Activated CD4-positive, alpha-beta T cell treated with anti-CD3 and anti-CD28 coated beads, Interleukin-2, amount 50 U/mL, for 24 hours (primary cell): Measurements from ENCODE around the gene ACTRT1.

Experiments
- DNase-seq, 2 donors: peaks; one replicate each; pipeline ENCODE4 v3.0.0-alpha.2; 2020; ENCODE audit warnings: low read depth in 1 of 2, low spot score in 1 of 2

The ACTRT1 gene

DNA sequence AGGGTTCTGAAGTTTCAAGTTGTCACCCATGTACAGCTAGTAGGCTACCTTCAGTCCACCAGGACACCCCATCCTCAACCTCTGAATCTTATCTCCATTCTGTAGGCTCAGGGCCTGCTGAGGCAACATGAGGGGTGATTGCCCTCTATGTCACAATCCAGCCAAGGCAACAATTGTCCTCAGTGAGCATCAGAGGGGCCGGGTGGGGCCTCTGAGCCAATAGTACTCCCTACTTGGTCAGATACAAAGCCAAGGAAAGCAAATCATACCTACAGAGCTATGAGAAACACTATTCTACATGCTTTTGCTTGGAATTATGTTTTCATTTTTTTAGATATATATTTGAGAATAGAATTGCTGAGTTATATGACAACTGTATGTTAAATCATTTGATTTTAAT, at the start of gene ACTRT1:
TSS of gene ACTRT1 (minus strand) at position 101 of the 400 bp plus-strand sequence. CDS start 197 bp downstream, outside the sequence.
- DNase-seq = no peak

DNA sequence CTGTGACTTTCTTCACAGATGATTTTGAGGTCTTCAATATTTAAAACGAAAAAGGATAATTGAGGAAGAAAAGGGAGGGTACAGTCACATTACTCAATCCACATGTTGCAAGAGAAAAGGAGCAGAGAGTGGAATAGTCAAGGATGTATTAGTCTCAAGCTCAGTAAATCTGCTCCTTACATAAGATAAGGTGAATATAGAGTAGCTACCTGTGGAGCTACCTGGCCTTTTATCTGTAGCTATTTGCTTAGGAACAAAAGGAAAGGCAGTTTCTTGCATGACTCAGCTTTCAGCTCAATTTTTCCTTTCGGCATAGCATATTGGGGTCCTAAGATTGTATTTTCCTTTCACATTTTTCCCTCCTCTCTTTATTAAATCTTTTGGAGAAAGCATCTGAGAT, 26.3 kb upstream of the ACTRT1 start:
- no peak for DNase-seq

DNA sequence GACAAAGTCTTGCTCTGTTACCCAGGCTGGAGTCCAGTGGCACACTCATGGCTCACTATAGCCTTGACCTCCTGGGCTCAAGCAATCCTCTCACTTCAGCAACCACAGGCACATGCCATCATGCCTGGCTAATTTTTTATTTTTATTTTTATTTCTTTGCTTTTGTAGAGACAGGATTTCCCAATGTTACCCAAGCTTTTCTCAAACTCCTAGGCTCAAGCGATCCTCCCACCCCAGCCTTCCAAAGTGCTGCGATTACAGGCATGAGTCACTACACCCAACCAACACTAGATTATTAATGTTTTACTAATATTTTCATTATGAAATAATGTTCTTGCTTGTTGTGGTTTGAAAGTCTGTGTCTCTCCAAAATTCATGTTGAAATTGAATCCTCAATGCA, 5.2 kb upstream of the ACTRT1 start:
- no peak for DNase-seq

DNA sequence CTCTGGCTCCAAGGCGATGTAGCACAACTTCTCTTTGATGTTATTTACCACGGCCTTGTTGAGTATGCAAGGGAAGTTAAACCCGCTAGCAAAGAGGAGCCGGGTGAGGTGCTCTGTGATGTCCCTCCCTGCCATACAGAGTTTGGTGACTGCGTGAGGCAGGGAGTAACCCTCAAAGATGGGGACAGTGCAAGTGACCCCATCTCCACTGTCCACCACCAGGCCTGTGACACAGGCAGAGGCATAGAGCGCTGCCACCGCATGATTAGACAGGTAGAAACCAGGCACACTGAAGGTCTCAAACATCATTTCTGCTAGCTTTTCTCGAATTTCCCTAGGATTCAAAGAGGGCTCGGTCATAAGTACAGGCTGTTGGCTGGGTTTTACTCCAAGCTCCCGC, 677 bp downstream of the ACTRT1 start:
- DNase-seq = no peak

DNA sequence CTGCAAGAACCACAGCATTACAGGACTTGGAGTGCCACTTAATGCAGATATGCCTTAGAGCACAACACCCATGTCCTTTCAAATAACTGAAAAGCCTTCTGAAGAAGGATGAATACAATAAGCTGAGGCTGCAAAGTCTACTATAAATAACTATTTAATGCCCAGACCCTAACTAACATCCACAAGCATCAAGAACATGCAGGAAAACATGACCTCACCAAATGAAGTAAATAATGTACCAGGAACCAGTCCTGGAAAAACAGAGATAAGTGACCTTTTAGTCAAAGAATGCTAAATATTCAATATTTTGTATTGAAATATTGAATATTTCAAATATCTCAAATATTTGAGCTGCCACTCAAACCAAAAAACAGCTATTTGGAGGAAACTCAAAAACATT, 16.9 kb downstream of the ACTRT1 start:
- no peak for DNase-seq

DNA sequence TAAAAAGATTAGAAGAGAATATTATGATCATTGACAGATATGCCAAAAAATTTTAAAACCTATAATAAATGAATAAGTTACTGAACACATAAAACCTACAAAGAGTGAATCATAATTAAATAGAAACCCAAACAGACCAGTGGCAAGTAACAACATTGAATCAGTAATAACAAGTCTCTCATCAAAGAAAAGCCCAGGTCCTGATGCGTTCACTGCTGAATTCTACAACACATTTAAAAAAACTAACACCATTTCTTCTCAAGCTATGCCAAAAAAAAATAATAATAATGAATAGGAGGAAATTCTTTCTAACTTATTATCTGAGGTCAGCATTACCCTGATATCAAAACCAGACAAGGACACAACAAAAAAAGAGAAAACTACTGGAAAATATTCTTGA, 30.6 kb downstream of the ACTRT1 start:
- no peak for DNase-seq

DNA sequence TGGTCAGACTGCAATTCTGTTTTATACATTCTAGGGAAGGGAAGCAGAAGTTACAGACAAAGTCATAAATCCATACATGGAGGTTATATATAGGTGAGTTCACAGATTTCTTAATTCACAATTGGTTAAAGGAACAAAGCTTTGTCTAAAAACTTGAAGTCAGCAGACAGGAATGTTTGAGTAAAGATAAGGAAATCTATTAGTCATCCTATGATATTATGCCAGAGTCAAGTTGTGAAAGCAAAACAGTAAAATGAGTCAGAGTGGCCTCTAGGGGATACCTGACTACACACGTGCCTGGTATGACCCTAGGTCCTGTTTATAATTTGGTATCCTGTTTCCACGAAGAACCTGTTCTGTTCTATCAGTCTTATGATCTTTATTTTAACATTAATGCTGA, 31.5 kb downstream of the ACTRT1 start:
- DNase-seq = no peak

DNA sequence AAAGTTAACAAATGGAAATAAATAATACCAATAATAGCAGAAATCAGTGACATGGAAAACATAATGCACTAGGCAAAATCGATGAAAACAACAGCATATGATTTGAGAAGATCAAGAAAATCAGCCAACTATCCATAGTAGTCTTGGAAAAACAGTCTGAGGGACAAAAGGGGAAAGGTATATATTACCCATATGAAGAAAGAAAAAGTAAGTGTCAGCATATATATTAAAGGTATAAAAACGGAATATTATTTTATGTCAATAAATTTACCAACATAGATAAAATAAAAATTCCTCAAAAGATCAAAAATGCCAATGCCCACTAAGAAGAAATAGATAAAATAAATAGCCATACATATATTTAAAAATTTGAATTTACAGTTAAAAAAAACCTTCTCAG, 33.0 kb downstream of the ACTRT1 start:
- DNase-seq = no peak

DNA sequence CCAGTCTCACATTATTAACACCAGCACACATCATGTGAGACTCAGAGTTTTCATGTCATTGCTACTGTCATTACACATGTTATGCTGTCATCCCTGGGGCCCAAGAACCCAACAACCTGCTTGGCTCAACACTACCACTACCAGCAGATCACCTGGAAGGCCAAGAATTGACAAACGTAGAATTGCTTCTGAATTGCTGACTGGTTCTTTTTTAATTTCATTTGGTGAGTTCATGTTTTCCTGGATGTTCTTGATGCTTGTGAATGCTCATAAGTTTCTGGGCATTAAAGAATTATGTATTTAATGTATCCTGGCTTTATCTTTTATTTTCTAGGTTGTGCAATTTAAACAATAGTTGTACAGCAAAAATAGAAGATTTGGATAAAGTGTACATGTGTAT, 40.2 kb downstream of the ACTRT1 start:
- DNase-seq = no peak

DNA sequence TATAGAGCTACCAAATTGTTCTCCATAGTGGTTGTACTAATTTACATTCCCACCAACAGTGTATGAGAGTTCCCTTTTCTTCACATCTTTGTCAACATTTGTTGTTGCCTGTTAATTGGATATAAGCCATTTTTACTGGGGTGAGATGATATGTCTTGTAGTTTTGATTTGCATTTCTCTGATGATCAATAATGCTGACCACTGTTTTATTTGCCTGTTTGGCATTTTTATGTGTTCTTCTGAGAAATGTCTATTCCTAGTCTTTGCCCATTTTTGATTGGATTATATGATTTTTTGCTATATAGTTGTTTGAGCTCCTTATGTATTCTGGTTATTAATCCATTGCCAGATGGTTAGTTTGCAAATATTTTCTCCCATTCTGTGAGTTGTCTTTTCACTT, 44.3 kb downstream of the ACTRT1 start:
- DNase-seq = no peak
